ENCODE measurements around the gene EFNA5.

EFNA5 gene

GRCh38 chr5:107529618-107530017 lies 141.1 kb downstream of the EFNA5 start:
- H3K27me3 Mint-ChIP-seq, result peaks cover 9% of the 10 kb centered on the region
- H3K36me3 Mint-ChIP-seq, result no peaks in the 10 kb centered on the region
- no peak overlapping the region for H3K27ac Mint-ChIP-seq
- H3K9me3 Mint-ChIP-seq (ENCODE audit: low read depth), result no peaks in the 10 kb centered on the region
- H3K4me3 Mint-ChIP-seq, result no peak overlapping the region
- no peaks in the 10 kb centered on the region for H3K4me1 Mint-ChIP-seq (ENCODE audit: low read depth)

DNA sequence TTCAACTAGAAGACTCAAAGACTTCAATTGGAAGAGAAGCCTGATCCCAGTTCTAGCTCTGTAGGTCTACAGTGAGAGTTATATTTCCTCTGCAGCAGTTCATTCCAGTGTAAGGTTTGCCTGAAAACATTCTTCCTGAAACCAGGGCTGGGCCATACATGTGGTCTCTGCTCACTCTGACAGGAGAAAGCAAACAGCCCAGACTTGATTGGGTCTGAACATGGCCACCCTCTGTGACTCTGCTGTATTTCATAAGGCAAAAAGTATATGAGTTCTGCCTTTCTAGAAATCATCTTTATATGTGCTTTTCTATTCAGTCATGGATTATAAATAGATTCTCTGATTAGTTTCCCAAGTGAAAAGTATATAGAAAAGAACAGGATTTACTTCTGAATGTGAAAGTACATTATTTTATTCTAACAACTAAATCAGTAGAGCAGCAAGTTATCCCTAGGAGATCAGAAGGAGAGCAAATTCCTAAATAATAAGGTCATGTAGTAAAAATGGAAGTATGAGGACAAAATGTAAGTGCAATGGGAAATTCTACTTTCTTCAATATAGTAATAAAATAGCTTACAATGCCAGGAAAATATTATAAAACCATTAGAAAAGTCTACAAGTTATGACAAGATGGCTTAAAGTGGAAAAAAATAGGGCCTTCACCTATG lies 144.3 kb downstream of the EFNA5 start:
- Mint-ChIP-seq H3K27ac (no peak overlapping the region), H3K4me3 (no peak overlapping the region), H3K36me3 (no peaks in the 10 kb centered on the region), H3K9me3 (ENCODE audit: low read depth) (no peaks in the 10 kb centered on the region), H3K4me1 (ENCODE audit: low read depth) (no peaks in the 10 kb centered on the region), H3K27me3 (peaks cover 3% of the 10 kb centered on the region)

DNA sequence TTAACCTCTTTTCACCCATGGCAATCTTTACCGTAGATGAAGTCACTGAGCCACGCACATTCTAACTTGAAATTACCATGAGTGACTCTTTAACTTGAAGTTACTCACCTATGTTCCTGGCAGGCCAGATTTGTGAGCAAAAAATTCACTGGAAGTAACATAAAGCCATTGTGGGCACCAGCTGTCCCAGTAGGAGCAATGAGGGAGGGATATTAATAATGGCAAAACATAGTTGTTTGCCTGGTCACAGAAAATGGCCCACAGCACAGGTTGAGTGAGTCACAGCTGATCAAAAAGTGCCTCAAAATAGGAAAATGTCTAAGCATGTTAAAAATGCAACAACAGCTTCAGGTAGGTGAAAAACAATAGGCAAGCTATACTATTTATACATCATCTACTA lies 146.6 kb downstream of the EFNA5 start:
- Mint-ChIP-seq H3K4me1 (ENCODE audit: low read depth) (no peaks in the 10 kb centered on the region), H3K4me3 (no peak overlapping the region), H3K27me3 (no peaks in the 10 kb centered on the region), H3K9me3 (ENCODE audit: low read depth) (no peaks in the 10 kb centered on the region), H3K27ac (no peak overlapping the region), H3K36me3 (no peaks in the 10 kb centered on the region)

DNA sequence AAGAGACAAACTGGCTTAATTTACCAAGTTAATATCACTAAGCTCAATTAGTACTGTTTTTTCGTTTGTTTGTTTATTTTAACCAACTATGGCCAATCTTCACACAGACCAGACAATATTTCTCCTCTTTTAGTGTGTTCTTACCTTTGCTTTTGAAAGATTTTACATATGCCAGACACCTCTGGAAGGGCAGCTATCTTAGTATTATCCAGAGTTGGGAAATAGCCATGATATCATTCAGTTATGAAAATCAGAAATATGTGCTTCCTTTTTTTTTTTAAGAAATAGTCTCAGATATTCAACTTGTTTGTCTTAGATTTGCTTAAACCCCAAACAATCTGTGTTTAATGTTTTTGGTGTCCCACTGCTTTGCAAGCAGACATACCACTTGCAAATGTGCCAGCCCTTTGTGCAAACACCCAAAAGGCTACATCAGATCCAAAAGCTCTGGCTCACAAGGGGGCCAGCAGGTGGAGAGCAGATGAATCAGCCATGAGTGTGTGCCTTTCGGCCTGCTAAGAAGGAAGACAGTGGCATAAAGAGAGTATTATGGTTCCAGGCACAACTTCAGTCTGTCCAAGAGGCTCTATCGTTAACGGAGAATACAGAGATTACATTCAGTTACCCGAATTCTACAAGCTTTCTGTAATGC lies 147.6 kb downstream of the EFNA5 start:
- no peaks in the 10 kb centered on the region for H3K36me3 Mint-ChIP-seq
- no peaks in the 10 kb centered on the region for H3K27me3 Mint-ChIP-seq
- no peak overlapping the region for H3K27ac Mint-ChIP-seq
- H3K4me3 Mint-ChIP-seq, result no peak overlapping the region
- no peaks in the 10 kb centered on the region for H3K4me1 Mint-ChIP-seq (ENCODE audit: low read depth)
- no peaks in the 10 kb centered on the region for H3K9me3 Mint-ChIP-seq (ENCODE audit: low read depth)

DNA sequence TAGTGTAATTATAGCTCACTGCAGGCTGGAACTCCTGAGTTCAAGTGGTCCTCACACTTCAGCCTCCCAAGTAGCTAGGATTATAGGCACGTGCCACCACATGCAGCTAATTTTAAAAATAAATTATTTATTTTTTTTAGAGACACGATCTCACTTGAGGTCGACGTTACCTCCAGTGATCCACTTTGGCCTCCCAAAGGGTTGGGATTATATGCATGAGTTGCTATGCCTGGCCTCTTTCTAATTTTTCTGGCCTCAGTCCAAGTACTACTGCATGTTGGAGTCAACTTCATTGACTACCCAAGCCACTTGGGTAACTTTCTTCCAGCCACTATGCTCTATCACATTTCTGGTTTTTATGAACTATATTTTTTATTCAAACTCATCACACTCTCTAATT lies 148.3 kb downstream of the EFNA5 start:
- Mint-ChIP-seq H3K27ac (no peak overlapping the region), H3K9me3 (ENCODE audit: low read depth) (no peaks in the 10 kb centered on the region), H3K36me3 (no peaks in the 10 kb centered on the region), H3K27me3 (no peaks in the 10 kb centered on the region), H3K4me3 (no peak overlapping the region), H3K4me1 (ENCODE audit: low read depth) (no peaks in the 10 kb centered on the region)

GRCh38 chr5:107519900-107520354 lies 150.8 kb downstream of the EFNA5 start:
- H3K27me3 Mint-ChIP-seq, result peaks cover 2% of the 10 kb centered on the region
- H3K36me3 Mint-ChIP-seq, result no peaks in the 10 kb centered on the region
- no peaks in the 10 kb centered on the region for H3K9me3 Mint-ChIP-seq (ENCODE audit: low read depth)
- no peak overlapping the region for H3K4me3 Mint-ChIP-seq
- no peaks in the 10 kb centered on the region for H3K4me1 Mint-ChIP-seq (ENCODE audit: low read depth)
- H3K27ac Mint-ChIP-seq, result no peak overlapping the region

GRCh38 chr5:107518616-107519015 lies 152.1 kb downstream of the EFNA5 start:
- no peaks in the 10 kb centered on the region for H3K36me3 Mint-ChIP-seq
- H3K27ac Mint-ChIP-seq, result no peak overlapping the region
- peaks cover 4% of the 10 kb centered on the region for H3K27me3 Mint-ChIP-seq

DNA sequence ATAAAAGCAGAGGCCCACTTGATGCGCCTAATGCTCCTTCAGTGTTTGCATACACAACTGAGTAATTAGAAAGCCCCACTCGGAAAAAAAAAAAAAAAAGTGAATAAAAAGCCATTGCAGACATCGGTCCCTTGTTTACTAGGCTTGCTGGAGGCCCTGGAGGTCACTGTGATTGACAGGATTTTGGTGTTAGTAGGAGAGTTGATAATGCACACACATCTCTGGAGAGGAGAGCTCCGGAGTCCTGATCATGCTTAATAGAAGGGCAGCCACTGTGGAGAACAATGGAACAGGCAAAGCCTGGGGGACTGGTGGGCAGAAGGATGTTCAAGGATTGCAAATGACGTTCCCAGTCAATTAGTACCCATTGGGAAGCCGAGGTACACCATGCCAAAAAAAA lies 152.5 kb downstream of the EFNA5 start:
- Mint-ChIP-seq H3K4me1 (ENCODE audit: low read depth) (no peaks in the 10 kb centered on the region), H3K27ac (no peak overlapping the region), H3K36me3 (no peaks in the 10 kb centered on the region), H3K27me3 (peaks cover 5% of the 10 kb centered on the region), H3K9me3 (ENCODE audit: low read depth) (no peaks in the 10 kb centered on the region), H3K4me3 (no peak overlapping the region)

More at GRCh38 chr5:107518616-107519015, 152.1 kb downstream of the EFNA5 start:
- H3K9me3 Mint-ChIP-seq (ENCODE audit: low read depth), result no peaks in the 10 kb centered on the region
- no peak overlapping the region for H3K4me3 Mint-ChIP-seq
- no peaks in the 10 kb centered on the region for H3K4me1 Mint-ChIP-seq (ENCODE audit: low read depth)

DNA sequence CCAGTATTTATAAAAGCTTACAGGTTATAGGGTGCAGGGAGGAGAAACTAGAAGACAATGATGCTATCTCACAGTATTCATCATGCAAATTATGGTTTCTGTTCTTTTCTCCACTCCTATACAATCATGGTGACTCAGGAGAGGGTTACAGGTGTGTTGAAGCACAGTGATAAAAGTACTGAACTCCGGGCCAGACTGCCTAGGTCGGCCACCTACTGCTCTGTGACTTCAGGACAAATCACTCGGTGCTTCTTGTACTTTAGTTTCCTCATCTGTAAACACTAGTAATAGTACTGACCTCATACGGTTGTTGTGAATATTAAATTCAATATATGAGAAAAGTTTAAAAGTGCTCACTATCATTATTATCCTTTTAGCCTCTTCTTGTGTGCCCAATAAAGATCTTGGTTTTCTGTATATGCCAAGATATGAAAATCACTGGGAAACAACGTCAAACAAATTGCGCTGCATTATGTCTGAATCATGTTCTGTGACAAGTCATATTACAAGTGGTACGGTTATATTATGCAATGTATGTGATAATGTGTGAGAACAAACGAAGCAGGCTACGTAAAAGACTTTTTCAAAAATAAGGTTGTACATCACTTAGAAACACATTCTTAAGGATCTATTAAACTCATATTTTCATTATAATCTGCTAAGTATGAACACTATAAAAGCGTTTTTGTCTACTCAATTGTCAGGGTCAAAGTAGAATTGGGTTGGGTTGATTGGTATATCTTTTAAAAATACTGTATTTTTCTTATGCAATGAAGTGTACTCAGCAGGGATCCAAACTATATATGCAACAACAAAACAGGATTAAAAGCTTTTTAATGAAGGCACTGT lies 153.3 kb downstream of the EFNA5 start:
- Mint-ChIP-seq H3K27me3 (peaks cover 5% of the 10 kb centered on the region), H3K4me1 (ENCODE audit: low read depth) (no peaks in the 10 kb centered on the region), H3K9me3 (ENCODE audit: low read depth) (no peaks in the 10 kb centered on the region), H3K4me3 (no peak overlapping the region), H3K36me3 (no peaks in the 10 kb centered on the region), H3K27ac (no peak overlapping the region)

GRCh38 chr5:107516452-107517184 lies 154.1 kb downstream of the EFNA5 start:
- Mint-ChIP-seq H3K27ac (no peak overlapping the region), H3K4me1 (ENCODE audit: low read depth) (no peaks in the 10 kb centered on the region), H3K27me3 (peaks cover 5% of the 10 kb centered on the region), H3K4me3 (no peak overlapping the region), H3K9me3 (ENCODE audit: low read depth) (no peaks in the 10 kb centered on the region), H3K36me3 (no peaks in the 10 kb centered on the region)

GRCh38 chr5:107515521-107516080 lies 155.1 kb downstream of the EFNA5 start:
- Mint-ChIP-seq H3K36me3 (no peaks in the 10 kb centered on the region), H3K9me3 (ENCODE audit: low read depth) (no peaks in the 10 kb centered on the region)

DNA sequence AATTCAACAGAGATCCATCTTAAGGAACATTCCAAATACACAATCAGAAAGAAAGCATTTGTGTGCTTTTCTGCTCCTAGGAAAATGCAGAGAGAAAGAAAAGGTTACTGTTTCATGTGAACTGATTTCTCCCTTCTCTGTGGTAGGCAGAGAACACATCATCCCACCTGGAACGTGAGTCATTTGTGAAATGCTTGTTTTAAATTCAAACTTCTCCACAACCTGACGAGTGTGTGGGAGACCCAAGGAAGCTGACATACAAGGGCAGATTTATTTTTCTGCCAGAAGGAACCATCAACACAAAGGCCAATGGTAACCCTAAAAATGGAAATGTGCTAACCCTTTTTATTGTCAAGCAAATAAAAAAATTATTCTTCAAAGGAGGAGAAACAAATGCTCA lies 156.4 kb downstream of the EFNA5 start:
- Mint-ChIP-seq H3K27me3 (peaks cover 5% of the 10 kb centered on the region), H3K4me1 (ENCODE audit: low read depth) (no peaks in the 10 kb centered on the region), H3K27ac (no peak overlapping the region), H3K36me3 (no peaks in the 10 kb centered on the region), H3K9me3 (ENCODE audit: low read depth) (no peaks in the 10 kb centered on the region), H3K4me3 (no peak overlapping the region)

More at GRCh38 chr5:107515521-107516080, 155.1 kb downstream of the EFNA5 start:
- Mint-ChIP-seq H3K4me3 (no peak overlapping the region), H3K27me3 (peaks cover 5% of the 10 kb centered on the region), H3K4me1 (ENCODE audit: low read depth) (no peaks in the 10 kb centered on the region), H3K27ac (no peak overlapping the region)

- Mint-ChIP-seq H3K4me1 (ENCODE audit: low read depth) (no peaks in the 10 kb centered on the region), H3K36me3 (no peaks in the 10 kb centered on the region), H3K4me3 (no peak overlapping the region), H3K9me3 (ENCODE audit: low read depth) (no peaks in the 10 kb centered on the region), H3K27me3 (peaks cover 5% of the 10 kb centered on the region), H3K27ac (no peak overlapping the region)
Measured at GRCh38 chr5:107513337-107514085, 157.2 kb downstream of the EFNA5 start.

- Mint-ChIP-seq H3K9me3 (ENCODE audit: low read depth) (no peaks in the 10 kb centered on the region), H3K36me3 (no peaks in the 10 kb centered on the region), H3K4me3 (no peak overlapping the region), H3K27me3 (peaks cover 5% of the 10 kb centered on the region), H3K27ac (no peak overlapping the region), H3K4me1 (ENCODE audit: low read depth) (no peaks in the 10 kb centered on the region)
Measured at GRCh38 chr5:107512029-107512428, 158.7 kb downstream of the EFNA5 start.

All from activated naive CD8-positive, alpha-beta T cell (primary cell).